Activated CD4-positive, alpha-beta T cell treated with anti-CD3 and anti-CD28 coated beads for 4 hours (primary cell): ENCODE data around the gene CACTIN.
"Not testable (repeated sequence)": the region's sequence is repeated elsewhere in the genome, so short reads cannot be mapped to it uniquely, and the experiment has no call there.

Experiments used
- DNase-seq, 2 donors: peaks; one replicate each; pipeline ENCODE4 v3.0.0-alpha.2; 2020

The CACTIN gene

DNA sequence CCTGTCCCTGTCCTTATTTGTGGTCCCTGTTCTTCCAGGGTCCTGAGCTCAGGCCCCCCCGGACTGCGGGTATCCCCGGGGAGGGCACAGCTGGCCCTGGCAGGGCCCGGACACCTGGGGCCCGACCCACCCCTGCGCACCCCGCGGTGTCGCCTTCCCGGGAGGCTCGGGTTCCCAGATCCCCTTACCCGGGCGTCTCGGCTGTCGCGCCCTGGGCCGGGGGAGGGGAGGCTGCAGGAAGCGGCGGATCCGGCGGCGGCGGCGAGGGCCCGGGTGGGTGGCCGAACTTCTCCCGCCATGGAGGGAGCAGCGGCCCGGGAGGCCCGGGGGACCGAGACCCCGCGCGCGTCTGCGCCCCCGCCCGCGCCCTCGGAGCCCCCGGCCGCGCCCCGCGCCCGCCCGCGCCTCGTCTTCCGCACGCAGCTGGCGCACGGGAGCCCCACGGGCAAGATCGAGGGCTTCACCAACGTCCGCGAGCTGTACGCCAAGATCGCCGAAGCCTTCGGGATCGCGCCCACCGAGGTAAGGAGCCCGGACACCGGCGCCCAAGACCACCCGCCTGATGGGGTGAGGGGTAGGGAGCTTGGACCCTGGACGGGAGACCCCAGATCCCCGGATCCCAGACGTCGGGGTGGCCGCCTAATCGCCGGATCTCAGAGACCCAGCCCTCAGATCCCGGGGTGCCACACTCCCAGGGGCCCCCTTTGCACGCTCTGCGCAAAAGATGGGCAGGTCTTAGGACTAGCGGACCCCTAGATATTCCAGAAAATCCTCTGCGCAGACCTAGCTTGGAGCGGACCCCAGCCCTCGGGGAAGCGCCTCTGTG, 41.1 kb downstream of the CACTIN start, which contains the start of gene GIPC3:
GIPC3 (plus strand) TSS at position 178 of the 826 bp plus-strand sequence; CDS start at position 298, 120 bp downstream.
- no peak for DNase-seq

DNA sequence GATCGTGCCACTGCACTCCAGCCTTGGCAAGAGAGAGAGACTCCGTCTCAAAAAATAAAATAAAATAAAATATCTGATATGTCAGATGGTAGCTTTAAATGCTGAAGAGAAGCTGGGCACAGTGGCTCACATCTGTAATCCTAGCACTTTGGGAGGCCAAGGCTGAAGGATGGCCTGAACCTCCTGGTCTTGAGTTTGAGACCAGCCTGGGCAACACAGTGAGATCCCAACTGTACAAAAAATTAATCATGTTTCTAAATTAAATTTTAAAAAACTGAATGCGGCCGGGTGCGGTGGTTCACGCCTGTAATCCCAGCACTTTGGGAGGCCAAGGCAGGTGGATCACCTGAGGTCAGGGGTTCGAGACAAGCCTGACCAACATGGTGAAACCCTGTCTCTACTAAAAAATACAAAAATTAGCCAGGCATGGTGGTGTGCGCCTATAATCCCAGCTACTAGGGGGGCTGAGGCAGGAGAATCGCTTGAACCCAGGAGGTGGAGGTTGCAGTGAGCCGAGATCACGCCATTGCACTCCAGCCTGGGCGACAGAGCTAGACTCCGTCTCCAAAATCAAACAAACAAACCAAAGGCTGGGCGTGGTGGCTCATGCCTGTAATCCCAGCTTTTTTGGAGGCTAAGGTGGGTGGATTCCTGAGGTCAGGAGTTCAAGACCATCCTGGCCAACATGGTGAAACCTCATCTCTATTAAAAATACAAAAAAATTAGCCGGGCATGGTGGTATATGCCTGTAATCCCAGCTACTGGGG, 42.4 kb downstream of the CACTIN start:
- DNase-seq, result not testable (repeated sequence)

DNA sequence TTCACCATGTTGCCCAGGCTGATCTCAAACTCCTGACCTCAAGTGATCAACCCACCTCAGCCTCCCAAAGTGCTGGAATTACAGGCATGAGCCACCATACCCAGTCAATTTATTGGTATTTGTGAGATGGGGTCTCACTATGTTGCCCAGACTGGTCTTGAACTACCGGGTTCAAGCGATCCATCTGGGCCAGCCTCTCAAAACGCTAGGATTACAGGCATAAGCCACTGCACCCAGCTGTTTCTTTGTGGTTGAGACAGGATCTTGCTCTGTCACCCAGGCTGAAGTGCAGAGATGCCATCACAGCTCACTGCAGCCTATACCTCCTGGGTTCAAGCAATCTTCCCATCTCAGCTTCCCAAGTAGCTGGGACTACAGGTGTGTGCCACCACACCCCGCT, 44.8 kb downstream of the CACTIN start:
- DNase-seq, result not testable (repeated sequence)

DNA sequence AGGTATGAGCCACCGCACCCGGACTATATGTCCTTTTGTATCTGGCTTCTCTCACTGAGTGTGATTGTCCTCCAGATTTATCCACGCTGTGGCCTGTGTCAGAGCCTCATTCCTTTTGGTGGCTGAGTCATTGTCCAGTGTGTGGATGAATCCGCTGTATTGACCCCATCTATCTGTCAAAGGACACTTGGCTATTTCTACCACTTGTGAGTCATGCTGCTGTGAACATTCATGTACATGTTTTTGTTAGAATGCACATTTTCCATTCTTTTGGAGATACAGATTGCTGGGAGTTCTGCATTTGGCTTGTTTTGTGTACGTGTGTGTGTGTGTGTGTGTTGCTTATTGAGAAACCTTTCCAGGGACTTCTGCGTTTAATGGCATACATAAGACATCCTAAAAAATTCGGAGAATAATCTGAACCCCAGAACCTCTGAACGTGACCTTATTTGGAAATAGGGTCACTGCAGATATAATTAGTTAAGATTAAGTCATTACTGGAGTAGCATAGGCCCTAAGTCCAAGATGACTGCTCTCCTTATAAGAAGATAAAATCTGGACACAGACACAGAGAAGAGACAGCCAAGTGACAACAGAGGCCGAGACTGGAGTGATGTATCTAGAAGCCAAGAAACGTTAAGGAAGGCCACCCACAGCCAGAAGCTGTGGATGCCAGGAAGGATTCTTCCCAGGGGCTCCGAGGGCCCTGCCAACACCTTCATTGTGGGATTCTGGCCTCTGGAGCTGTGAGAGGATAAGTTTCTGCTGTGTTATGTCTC, 46.2 kb downstream of the CACTIN start:
- DNase-seq, result no peak

DNA sequence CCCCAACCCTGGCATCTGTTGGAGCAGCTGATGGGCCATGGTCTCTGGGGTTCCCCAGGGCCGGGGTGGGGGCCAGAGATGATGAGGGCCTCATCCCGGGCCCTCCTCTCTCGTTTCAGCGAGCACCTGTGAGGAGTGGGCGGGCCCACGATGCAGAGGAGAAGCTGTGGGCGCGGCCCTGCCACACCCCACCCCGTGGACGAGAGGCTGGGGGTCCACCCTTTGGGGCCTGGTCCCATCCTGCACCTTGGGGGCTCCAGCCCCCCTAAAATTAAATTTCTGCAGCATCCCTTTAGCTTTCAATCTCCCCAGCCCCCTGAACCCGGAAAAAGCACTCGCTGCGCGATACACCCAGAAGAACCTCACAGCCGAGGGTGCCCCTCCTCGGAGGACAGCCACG, 48.2 kb downstream of the CACTIN start:
- no peak for DNase-seq

DNA sequence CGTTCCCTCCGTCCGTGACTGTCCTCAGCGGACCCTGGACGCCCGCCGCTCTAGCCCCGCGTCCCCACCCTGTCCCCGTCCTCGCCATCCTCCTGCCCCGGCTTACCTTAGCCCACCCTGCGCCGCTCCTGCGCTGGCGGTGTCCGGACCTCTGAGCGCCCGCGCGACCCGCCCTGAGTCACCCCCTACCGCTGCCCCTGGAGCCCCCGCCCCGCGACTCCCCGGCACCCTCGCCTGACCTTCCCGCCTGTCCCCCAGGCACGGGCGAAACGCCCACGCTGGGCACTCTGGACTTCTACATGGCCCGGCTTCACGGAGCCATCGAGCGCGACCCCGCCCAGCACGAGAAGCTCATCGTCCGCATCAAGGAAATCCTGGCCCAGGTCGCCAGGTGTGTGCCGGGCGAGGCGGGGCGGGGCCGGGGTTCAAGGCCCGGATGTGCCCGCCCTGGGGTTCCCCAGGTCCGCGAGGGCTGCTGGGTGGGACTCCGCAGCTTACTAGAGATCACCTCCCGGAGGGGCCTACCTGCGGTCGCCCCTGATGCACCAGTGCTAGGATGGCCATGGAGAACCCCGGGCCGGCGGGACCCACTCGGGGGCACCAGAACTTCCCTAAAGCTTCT, 48.8 kb downstream of the CACTIN start:
- DNase-seq, result no peak

DNA sequence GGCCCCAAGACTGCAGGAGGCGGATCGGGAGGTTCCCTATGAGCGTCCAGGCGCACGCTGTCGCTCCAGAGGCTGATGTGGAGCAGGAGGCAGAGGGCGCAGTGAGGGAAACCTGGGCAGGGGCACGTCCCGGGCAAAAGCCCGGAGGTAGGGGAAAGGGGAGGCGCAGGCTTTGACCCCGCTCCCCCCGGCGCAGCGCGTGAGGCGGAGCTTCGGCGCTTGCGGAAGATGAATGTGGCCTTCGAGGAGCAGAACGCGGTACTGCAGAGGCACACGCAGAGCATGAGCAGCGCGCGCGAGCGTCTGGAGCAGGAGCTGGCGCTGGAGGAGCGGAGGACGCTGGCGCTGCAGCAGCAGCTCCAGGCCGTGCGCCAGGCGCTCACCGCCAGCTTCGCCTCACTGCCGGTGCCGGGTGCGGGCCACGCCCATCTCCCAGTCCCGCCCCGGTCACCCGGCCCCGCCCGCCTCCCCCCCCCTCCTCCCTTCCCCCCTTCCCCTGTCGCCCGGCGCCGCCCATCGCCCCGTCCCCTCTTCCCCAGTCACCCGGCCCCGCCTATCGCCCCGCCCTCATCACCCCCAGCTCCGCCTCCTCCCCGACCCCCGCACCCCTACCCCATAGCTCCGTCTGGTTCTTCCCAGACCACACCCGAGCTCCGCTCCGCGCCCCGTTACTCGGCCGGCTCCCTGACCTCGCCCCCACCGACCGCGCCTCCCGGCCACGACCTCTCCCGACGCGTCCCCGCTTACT, 49.7 kb downstream of the CACTIN start:
- DNase-seq, result no peak

DNA sequence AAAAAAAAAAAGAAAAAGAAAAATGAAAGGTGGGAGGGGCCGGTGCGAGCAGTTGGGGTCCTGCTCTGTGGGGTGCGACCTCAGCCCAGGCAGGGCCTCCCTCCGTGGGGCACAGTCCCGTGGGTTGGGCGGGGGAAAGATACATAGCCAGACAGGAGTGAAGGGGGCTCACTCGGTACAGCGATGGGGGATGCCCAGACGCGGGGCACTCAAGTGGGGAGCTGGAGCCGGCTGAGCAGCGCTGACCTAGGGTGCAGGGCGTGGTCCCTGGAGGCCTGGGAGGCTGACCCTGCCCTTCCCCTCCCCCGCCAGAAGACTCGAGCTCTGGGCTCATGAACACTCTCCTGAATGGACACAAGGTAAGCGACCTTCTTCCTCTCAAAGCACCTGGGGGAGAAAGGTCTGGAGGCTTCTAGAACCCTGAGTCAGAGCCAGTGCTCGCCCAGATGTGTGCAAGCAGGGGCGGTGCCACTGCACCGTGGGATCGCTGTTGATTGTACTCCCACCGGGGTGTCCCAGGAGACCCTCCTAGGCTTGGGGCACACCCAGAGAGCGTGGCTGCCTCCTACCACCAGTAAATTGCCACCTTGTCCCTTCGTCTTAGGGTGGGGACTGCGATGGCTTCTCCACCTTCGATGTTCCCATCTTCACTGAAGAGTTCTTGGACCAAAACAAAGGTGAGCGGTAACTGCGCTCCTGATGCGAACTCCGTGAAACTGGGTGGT, 50.5 kb downstream of the CACTIN start:
- DNase-seq, result no peak

DNA sequence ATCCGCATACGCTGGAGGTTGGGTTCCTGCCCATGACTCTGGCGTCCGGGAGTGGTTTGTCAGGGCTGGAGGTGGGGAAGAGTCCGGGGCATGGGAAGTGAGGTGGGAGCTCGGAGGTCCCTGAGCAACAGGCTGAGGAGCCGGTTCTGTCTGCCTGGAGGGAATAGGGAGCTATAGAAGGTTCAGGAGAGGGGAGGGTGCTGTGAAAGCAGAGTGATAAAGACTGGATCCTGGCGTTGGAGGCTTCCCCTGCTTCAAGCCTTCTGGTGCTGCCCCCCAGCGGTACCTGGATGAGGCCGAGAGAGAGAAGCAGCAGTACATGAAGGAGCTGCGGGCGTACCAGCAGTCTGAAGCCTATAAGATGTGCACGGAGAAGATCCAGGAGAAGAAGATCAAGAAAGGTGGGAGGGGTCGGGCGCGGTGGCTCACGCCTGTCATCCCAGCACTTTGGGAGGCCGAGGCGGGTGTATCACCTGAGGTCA, 51.3 kb downstream of the CACTIN start:
- DNase-seq, result no peak

DNA sequence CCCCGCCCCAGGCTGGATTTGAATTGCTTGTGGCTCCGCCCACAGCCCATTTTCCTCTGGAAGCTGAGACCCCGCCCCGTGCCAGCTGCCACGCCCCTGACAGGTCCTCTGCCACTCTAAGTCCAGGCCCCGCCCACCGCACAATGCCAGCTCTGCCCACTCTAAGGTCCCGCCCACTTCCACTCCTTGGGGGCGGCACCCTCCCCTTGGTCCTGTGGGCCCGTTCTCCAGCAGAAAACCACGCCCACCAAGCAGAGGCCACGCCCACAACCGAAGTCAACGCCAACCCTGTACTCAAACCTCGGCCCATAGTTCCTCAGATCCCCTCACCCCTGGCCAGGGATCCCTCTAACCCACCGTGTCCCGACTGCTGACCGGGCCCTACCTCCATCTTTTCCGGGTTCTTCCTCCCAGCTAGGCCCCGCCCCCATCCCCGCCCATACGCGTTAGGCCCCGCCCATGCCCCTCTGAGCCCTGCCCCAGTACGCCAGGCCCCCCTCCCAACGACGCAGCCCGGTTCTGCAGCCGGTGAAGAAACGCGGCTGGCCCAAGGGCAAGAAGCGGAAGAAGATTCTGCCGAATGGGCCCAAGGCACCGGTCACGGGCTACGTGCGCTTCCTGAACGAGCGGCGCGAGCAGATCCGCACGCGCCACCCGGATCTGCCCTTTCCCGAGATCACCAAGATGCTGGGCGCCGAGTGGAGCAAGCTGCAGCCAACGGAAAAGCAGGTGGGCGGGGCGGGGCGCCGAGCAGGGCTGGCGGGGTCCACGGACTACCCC, 52.5 kb downstream of the CACTIN start:
- DNase-seq, result peak; percentile 73 to 83

DNA sequence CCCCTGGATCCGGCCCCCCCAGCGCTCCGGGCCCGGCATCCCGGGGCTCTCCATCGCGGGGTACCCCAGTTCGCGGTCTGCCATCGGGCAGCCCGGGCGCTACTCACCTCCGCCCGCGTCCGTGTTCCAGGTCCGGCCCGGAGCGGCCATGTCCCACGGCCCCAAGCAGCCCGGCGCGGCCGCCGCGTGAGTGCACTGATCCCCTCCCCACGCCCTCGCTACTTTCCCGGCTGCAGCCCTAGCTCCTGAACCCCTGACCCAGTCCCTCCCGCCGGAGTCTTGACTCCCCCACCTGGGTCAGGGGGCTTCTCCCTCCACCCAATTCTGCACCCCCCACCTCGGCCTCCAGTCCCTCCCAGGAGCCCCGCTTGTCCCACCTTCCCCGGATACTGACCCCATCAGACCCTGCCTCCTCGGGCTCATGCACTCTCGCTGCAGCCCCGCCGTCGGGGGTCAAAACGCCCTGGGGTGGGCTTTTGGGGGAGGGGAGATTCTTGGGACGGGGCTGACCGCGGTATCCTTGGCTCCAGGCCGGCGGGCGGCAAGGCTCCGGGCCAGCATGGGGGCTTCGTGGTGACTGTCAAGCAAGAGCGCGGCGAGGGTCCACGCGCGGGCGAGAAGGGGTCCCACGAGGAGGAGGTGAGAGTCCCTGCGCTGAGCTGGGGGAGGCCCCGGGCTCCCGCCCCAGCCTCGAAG, 53.3 kb downstream of the CACTIN start:
- no peak for DNase-seq

DNA sequence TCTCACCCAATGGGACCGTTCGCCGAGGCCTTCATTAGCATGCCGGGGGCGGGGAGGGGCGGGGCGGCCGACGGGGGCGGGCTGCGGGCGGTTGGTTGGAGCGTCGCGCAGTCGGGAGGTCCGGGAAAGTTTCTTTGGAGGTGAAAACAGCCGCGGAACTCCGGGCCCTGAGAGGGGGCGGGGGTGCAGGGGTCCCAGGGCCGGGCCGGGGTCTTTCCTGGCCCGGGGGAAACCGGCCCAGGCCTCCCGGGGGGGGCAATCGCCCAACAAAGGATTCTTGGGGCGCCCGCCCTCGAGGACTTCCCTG, 53.8 kb downstream of the CACTIN start, which contains the start of gene HMG20B:
HMG20B (plus strand) TSS at position 90 of the 307 bp plus-strand sequence. CDS start 366 bp downstream, outside the sequence.
- DNase-seq, result no peak

DNA sequence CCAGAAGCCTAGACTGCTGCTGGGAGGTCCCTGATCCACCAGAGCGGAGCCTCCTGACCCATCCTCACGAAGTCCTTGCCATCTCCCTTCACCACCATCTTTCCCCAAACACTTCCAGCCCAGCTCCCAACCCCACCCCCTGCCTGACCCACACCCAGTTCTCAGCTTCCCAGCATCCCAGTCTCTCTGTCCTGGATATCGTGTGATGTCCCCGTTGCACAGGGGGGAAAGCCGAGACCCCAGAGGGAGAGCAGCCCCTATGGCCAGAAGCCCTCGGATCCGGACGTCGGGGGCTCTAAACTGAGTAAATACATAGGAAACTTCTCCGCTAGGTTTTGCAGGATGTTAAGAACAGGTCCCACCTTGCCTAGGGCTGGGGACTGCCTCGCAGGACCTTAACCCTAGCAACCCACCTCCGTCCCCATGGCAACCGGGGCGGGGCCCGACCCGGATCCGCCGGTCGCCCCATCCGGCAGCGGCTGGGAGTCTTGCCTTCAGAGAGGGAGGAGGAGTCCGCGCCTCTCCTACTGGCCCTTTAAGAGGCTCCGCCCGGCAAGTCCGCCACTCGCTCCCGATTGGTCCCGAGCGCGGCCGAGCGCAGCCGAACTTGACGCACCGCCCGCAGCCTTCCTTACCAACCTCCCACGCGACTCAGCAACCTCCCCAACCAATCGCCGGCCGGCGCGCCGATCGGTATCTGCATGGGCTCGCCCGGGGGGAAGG, 54.3 kb downstream of the CACTIN start:
- DNase-seq, result peak; percentile 99 to 100

DNA sequence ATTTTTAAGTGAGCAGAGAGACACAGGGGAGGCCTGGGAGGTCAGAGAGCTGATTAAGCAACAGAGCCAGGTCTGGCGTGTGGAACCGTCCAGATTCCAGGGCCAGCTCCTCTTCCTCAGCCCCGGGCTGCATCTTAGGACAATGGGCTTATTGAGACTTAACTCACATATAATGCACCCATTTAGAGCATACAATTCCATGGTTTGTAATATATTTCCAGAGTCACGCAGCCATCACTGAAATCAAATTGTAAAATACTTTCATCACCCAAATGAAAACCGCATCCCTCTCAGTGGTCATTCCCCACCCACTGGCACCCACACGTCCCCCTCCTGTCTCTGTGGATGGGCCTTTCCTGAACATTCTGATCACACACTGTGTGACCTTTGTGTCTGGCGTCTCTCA, 56.0 kb downstream of the CACTIN start:
- DNase-seq, result no peak

DNA sequence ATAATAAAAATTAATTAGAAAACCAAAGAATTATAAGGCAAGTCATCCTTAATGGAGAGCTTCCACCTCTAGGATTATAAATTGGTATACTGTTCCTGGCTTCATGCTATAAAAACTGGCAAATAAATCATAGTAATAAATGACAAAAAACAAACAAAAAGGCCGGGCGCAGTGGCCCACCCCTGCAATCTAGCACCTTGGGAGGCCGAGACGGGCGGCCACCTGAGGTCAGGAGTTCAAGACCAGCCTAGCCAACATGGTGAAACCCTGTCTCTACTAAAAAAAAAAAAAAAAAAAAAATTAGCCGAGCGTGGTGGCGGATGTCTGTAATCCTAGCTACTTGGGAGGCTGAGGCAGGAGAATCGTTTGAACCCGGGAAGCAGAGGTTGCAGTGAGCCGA, 56.5 kb downstream of the CACTIN start:
- DNase-seq, result not testable (repeated sequence)

DNA sequence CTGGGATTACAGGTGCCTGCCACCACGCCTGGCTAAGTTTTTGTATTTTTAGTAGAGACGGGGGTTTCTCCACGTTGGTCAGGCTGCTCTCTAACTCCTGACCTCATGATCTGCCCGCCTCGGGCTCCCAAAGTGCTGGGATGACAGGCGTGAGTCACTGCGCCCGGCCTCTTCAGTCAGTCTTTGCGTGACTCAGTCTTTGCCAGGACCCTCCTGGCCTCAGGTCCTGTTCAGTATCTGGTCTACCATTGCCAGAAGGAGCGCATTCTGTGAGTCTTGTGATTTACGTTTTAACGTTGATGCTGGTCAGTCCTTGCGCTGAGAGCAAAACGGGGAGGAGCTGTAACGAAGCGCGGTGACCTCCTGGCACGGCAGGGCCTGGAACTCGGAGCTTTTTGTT, 61.5 kb downstream of the CACTIN start:
- no peak for DNase-seq

DNA sequence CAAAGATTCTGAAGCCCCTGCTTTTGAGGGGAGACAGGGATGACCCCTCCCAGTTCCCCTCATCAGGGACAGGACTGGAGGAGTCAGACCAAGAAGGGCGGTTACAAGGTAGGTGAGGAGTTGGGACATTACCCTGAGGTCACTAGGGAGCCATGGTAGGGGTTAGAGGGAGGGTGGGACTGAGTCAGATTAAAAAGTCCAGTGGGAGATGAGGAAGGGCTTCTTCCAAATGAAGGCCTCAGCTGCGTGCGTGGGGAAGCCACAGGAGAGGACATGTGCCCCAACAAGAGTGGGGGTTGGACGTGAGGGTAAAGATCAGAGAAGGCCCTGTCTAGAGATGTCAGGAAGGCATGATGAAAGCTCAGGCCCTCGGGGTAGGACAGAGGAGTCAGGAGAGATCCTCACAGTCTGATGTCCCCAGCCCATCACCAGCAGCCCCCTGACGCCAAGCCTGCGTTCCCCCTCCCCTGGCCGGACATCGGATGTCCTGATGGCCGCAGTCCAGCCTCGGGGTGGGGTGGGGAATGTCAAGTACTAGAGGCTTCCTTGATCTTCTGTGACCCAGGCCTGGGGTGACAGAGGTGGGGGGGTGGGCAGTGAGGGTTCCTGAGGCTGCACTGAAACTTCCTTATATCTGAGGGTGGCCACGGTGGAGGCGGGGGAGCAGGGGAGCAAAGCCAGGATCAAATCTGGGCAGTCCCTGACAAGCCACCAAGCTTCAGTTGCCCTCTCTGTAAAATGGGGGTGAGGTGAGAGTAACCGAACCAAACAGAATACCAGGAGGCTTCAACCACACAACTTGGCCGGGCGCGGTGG, 62.7 kb downstream of the CACTIN start:
- DNase-seq, result no peak
